Retinal pigment epithelial cell (primary cell): Measurements from ENCODE around the gene LRPPRC.
"Not testable (repeated sequence)": the region's sequence is repeated elsewhere in the genome, so short reads cannot be mapped to it uniquely, and the experiment has no call there.

Source experiments
- DNase-seq: peaks from one replicate; pipeline ENCODE4 v3.0.0-alpha.2; 2010; ENCODE audit warnings: low read depth
- H3K4me3 ChIP-seq: 2 replicates; pipeline ENCODE4 v1.5.1; 2011; ENCODE audit warnings: mild to moderate bottlenecking, low read length, control low read depth, moderate library complexity
- TF ChIP-seq, protein P1 (sequence below): conservative IDR thresholded peaks from 2 replicates; pipeline ENCODE4 v1.5.1; 2011; ENCODE audit warnings: low read depth, low read length, control low read depth, inconsistent platforms

Gene LRPPRC

DNA sequence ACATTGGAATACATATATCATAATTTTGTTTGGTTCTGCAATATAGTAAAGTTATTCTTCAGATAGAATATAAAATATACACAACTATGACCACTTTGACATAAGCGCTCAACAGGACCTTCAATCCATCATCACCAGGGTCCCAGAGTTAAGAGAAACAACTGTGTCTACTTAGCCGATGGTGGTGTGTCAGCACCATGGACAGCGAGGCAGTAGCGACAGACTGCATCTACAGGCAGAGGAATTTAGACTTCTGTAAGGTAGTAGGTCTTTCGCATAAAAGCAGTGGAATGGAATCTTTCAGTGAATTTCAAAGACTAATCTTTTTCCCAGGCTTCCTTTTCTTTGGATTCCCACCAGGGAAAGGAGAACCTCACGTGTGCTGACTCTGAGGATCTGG lies 20.5 kb upstream of the LRPPRC start:
- H3K4me3 ChIP-seq = no peak overlapping the region
- TF ChIP-seq, protein P1, sequence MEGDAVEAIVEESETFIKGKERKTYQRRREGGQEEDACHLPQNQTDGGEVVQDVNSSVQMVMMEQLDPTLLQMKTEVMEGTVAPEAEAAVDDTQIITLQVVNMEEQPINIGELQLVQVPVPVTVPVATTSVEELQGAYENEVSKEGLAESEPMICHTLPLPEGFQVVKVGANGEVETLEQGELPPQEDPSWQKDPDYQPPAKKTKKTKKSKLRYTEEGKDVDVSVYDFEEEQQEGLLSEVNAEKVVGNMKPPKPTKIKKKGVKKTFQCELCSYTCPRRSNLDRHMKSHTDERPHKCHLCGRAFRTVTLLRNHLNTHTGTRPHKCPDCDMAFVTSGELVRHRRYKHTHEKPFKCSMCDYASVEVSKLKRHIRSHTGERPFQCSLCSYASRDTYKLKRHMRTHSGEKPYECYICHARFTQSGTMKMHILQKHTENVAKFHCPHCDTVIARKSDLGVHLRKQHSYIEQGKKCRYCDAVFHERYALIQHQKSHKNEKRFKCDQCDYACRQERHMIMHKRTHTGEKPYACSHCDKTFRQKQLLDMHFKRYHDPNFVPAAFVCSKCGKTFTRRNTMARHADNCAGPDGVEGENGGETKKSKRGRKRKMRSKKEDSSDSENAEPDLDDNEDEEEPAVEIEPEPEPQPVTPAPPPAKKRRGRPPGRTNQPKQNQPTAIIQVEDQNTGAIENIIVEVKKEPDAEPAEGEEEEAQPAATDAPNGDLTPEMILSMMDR = no peak
- peak; percentile 27 for DNase-seq

DNA sequence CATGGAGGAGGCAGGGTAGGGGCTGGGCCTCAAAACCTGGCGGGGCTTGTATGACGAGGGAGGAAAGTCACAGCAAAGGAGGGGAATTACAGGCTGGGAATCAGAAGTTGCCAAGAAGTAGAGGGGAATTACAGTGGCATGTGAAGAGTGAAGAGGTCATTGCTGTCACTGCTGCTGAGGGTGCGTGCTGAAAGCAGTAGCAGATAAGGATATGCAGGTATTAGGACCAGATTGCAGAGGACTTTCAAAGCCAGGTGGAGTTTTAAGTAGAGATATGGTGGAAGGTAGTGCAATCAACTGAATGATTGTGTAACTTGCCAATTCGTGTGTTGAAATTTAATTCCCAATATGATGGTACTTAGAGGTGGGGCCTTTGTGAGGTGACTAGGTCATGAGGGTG lies 19.4 kb upstream of the LRPPRC start:
- TF ChIP-seq, protein P1 = no peak
- DNase-seq = no peak
- no peak overlapping the region for H3K4me3 ChIP-seq

DNA sequence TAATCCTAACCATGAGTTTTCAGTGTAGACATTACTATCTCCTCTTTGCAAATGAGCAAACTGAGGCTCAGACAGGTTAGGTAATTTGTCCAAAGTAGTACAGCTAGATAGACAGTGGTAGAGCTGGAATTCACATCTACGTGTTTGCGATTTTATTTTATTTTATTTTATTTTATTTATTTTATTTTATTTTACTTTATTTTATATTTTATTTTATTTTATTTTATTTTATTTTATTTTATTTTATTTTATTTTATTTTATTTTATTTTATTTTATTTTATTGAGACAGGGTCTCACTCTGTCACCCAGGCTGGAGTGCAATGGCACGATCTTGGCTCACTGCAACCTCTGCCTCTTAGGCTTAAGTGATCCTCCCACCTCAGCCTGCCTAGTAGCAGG lies 17.4 kb upstream of the LRPPRC start:
- DNase-seq, H3K4me3 ChIP-seq: not testable (repeated sequence)

DNA sequence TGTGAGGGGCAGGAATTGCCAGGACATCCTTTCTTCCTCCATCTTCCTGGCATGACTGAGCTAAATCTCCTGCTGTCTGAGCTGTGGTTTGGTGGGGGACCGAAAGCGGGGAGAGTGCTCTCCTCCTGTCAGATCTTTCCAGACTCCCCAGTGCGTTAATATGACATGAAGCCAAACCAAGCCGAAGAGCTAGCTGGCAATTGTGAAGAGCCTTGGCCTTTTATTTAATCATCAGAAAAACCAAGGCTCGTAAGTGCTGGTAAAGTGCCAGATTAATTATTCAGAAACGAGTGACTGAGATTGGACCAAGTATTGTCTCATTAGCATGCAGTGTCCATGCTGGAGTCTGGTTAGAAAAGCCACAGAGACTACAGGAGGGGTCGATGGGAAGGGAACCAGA lies 14.5 kb upstream of the LRPPRC start:
- TF ChIP-seq, protein P1 = no peak
- DNase-seq = no peak
- H3K4me3 ChIP-seq = no peak overlapping the region

GRCh38 chr2:44009136-44009735 lies 13.4 kb upstream of the LRPPRC start:
- TF ChIP-seq, protein P1 = peak; percentile 23
- H3K4me3 ChIP-seq = no peak overlapping the region
- DNase-seq = no peak

- TF ChIP-seq, protein P1 = no peak
- H3K4me3 ChIP-seq = no peak overlapping the region
- no peak for DNase-seq
Measured at GRCh38 chr2:44005846-44006245, 10.1 kb upstream of the LRPPRC start.

GRCh38 chr2:44004735-44005602 lies 9.2 kb upstream of the LRPPRC start:
- no peak overlapping the region for H3K4me3 ChIP-seq
- no peak for DNase-seq
- TF ChIP-seq, protein P1 = no peak
